AG08396 (cell line): ENCODE results near the gene PHF21A.

ENCODE experiments used
- DNase-seq: peaks from one replicate; pipeline ENCODE4 v3.0.0; 2012; ENCODE audit warnings: low spot score, mixed read lengths

Gene PHF21A

GRCh38 chr11:45884596-45885185 lies 236.6 kb downstream of the PHF21A start:
- DNase-seq: no peak
